GM12878 (cell line): ENCODE measurements around the gene LINC00632. TPM values are rescaled to one million over a fixed set of nuclear protein-coding genes. Genes with fewer than 3 reads are reported as not detected.

Experiments
- ATAC-seq: fragments of 200-7000 bp; cut with Tn5 transposase; 3 replicates; pipeline ENCODE4 v1.9.1; 2020; ENCODE audit warnings: mild to moderate bottlenecking, moderate library complexity
- BruUV-seq: library from RNA; stranded (reverse); fragments of 400-500 nt; replicated peaks from 2 replicates; lab custom pipeline; 2021; lab: Mats Ljungman, UMichigan
- CTCF ChIA-PET: fragments of 300-600 bp; sonication (Branson Sonifier 250); formaldehyde crosslinking; extraction: SDS; loops from one replicate; lab custom pipeline; 2021; ENCODE audit warnings: inconsistent platforms; lab: Yijun Ruan, JAX
- POLR2A ChIA-PET: fragments of 350-600 bp; formaldehyde crosslinking; extraction: SDS; loops from one replicate; lab custom pipeline; 2021; ENCODE audit warnings: inconsistent platforms; lab: Charles Lee
- RAD21 ChIA-PET: fragments of 300-600 bp; sonication (Branson Sonifier 250); formaldehyde crosslinking; loops from one replicate; lab custom pipeline; 2023; ENCODE audit warnings: antibody characterized with exemption; ENCODE audit not compliant: unreplicated experiment; lab: Charles Lee
- SMC1A ChIA-PET: fragments of 300-600 bp; sonication (Branson Sonifier 250); formaldehyde crosslinking; loops from one replicate; lab custom pipeline; 2023; ENCODE audit not compliant: unreplicated experiment, uncharacterized antibody; lab: Charles Lee
- DNase-seq: peaks from one replicate; pipeline ENCODE4 v3.0.0-alpha.2; 2011; ENCODE audit warnings: low read depth, low spot score
- FAIRE-seq: peaks from 3 replicates; lab custom pipeline; 2011; peaks lifted over from hg19 to GRCh38; lab: Jason Lieb, UNC
- H2AFZ ChIP-seq: 2 replicates; pipeline ENCODE4 v1.6.0; 2011; ENCODE audit warnings: low read depth, low read length, control low read depth; ENCODE audit not compliant: control insufficient read depth
- H3K27ac ChIP-seq: 2 replicates; pipeline ENCODE4 v1.5.1; 2011; ENCODE audit warnings: control low read depth; ENCODE audit not compliant: control insufficient read depth, insufficient read depth
- H3K27me3 ChIP-seq, 2 experiments: replicated peaks in 1 of 2; 2 replicates each; pipeline versions ENCODE4 v1.6.0 to v1.6.1; 2011; ENCODE audit warnings: low read length in 1 of 2; ENCODE audit not compliant: control insufficient read depth in 2 of 2, insufficient read depth in 2 of 2
- H3K36me3 ChIP-seq, 2 experiments: 2 replicates each; pipeline ENCODE4 v1.5.1; 2011; ENCODE audit warnings: low read length in 1 of 2; ENCODE audit not compliant: control insufficient read depth in 2 of 2, insufficient read depth in 2 of 2
- H3K4me1 ChIP-seq: 2 replicates; pipeline ENCODE4 v1.6.1; 2011; ENCODE audit warnings: mild to moderate bottlenecking, low read length, moderate library complexity, mixed read lengths; ENCODE audit not compliant: control insufficient read depth, insufficient read depth
- H3K4me2 ChIP-seq: 2 replicates; pipeline ENCODE4 v1.6.0; 2011; ENCODE audit warnings: control low read depth; ENCODE audit not compliant: control insufficient read depth, insufficient read depth
- H3K4me3 ChIP-seq: fragments of 200-600 bp; sonication (generic); 2 replicates; pipeline ENCODE4 v1.5.1; 2016
- H3K79me2 ChIP-seq: 2 replicates; pipeline ENCODE4 v1.6.0; 2011; ENCODE audit warnings: low read length; ENCODE audit not compliant: control insufficient read depth, insufficient read depth
- H3K9ac ChIP-seq: 2 replicates; pipeline ENCODE4 v1.8.0; 2011; ENCODE audit warnings: low read length, control low read depth, mixed read lengths; ENCODE audit not compliant: control insufficient read depth, insufficient read depth
- H3K9me3 ChIP-seq: replicated peaks from 3 replicates; pipeline ENCODE4 v1.5.1; 2011; ENCODE audit warnings: mild to moderate bottlenecking, low read length; ENCODE audit not compliant: control insufficient read depth, insufficient read depth
- H4K20me1 ChIP-seq: 2 replicates; pipeline ENCODE4 v1.6.0; 2011; ENCODE audit not compliant: control insufficient read depth, insufficient read depth
- CTCF ChIP-seq, 3 experiments: IDR thresholded peaks in 2 of 3; conservative IDR thresholded peaks in 1 of 3; 2 replicates each; pipeline ENCODE4 v1.5.1; 2011; ENCODE audit warnings: low read depth in 3 of 3, low read length in 3 of 3, mild to moderate bottlenecking in 3 of 3, control low read depth in 2 of 3, moderate library complexity in 2 of 3, inconsistent platforms in 1 of 3, mixed read lengths in 1 of 3; ENCODE audit not compliant: control insufficient read depth in 2 of 3, insufficient read depth in 1 of 3; ENCODE audit errors: extremely low read depth in 1 of 3
- NR2C1 ChIP-seq: fragments of 450-650 bp; IDR thresholded peaks from 2 replicates; pipeline ENCODE4 v1.6.1; 2017; ENCODE audit warnings: antibody characterized with exemption, mild to moderate bottlenecking, moderate library complexity
- RAD21 ChIP-seq: IDR thresholded peaks from 2 replicates; pipeline ENCODE4 v1.6.1; 2011; ENCODE audit warnings: mild to moderate bottlenecking, low read depth, low read length, moderate library complexity; ENCODE audit not compliant: insufficient read depth
- RELB ChIP-seq: fragments of 450-650 bp; IDR thresholded peaks from 2 replicates; pipeline ENCODE4 v1.6.1; 2017; ENCODE audit warnings: low read depth, mild to moderate bottlenecking, moderate library complexity
- SMC3 ChIP-seq: IDR thresholded peaks from 2 replicates; pipeline ENCODE4 v1.6.1; 2011; ENCODE audit warnings: low read length, improper control_type of control experiment, borderline replicate concordance
- ZNF384 ChIP-seq: IDR thresholded peaks from 2 replicates; pipeline ENCODE4 v1.6.1; 2012; ENCODE audit warnings: low read depth, mild to moderate bottlenecking, low read length, improper control_type of control experiment, borderline replicate concordance
- WGBS: methylation state at CpG from one replicate; pipeline ENCODE4 v1.1.6; 2016; ENCODE audit warnings: low lambda C conversion rate; ENCODE audit not compliant: insufficient replicate concordance, insufficient coverage; ENCODE audit errors: missing lambda C conversion rate; 5-methylcytosine and 5-hydroxymethylcytosine counted together
- in situ Hi-C: fragments of 300-500 bp; cut with MboI; formaldehyde crosslinking; loops from 9 replicates; pipeline ENCODE4 v1.14.3; 2018; ENCODE audit warnings: mixed read lengths
- intact Hi-C: fragments of 100-400 bp; cut with micrococcal nuclease; formaldehyde crosslinking; loops from one replicate; pipeline ENCODE4 v1.14.2; 2022; ENCODE audit not compliant: unreplicated experiment
- polyA plus RNA-seq, 11 experiments: library from polyadenylated mRNA; depleted of rRNA in 4 of 11; unstranded in 6 of 11; stranded (reverse) in 5 of 11; fragments of >200 nt; fragmentation: Nextera tagmentation in 4 of 11; fragmentation: Illumina TruSeq in 1 of 11; extraction: Ambion mirVana in 4 of 11; extraction: Trizol in 1 of 11; gene quantifications; 1 replicate in 1 of 11; 2 replicates in 10 of 11; pipeline versions ENCODE4 v1.2.1 to v1.2.3, GENCODE V29; 2011 to 2016; ENCODE audit warnings: inconsistent platforms in 2 of 11, missing spikeins in 2 of 11, low read depth in 1 of 11
- total RNA-seq, 4 experiments: library from RNA; depleted of rRNA in 3 of 4; stranded (reverse); fragments of >200 nt in 3 of 4; fragmentation: Illumina TruSeq in 1 of 4; extraction: Trizol in 1 of 4; gene quantifications; 2 replicates each; pipeline versions ENCODE4 v1.2.1 to v1.2.3, GENCODE V29; 2013 to 2021

The LINC00632 gene
- total and polyA plus RNA-seq, 10 of the 15 experiments (the other 5 are each of a cell fraction or from before 2014, with no cell fraction given), result 0.26 to 0.50 TPM; not detected in 8

GRCh38 chrX:140664939-140665338 lies 44.6 kb upstream of the LINC00632 start:
- ATAC-seq, result peak; percentile 62; the same call in 2 of the 3 replicates
- no peak for FAIRE-seq
- POLR2A ChIA-PET, result no interaction called here
- CTCF ChIA-PET, result interaction anchor here (0.6 to 2.1 kb wide), 4 partner anchors 21 to 608 kb away, joined by 3 to 9 read pairs (median 3); no protein-coding TSS in a partner anchor
- H3K9ac ChIP-seq, result no peak overlapping the region
- H2AFZ ChIP-seq, result no peak overlapping the region
- SMC1A ChIA-PET, result no interaction called here
- no peak overlapping the region for H3K4me2 ChIP-seq
- intact Hi-C loops, result loop anchor here (1.0 to 5.0 kb wide), 2 partner anchors 93 to 608 kb away; no protein-coding TSS in a partner anchor
- no TSS peak for BruUV-seq
- H3K9me3 ChIP-seq, result no peaks in the 10 kb centered on the region
- no peak overlapping the region for H3K4me3 ChIP-seq
- H3K36me3 ChIP-seq, result no peaks in the 10 kb centered on the region
- no peaks in the 10 kb centered on the region for H4K20me1 ChIP-seq
- RAD21 ChIA-PET, result interaction anchor here (1.0 kb wide), 1 partner anchor 93 kb away, joined by 5 read pairs; no protein-coding TSS in a partner anchor
- no peak for DNase-seq
- no peaks in the 10 kb centered on the region for H3K79me2 ChIP-seq
- WGBS, result 5% methylated on average over 3 of the region's 3 CpGs
- no peaks in the 10 kb centered on the region for H3K27me3 ChIP-seq
- in situ Hi-C loops, result loop anchor here (25.0 kb wide), 1 partner anchor 603 kb away; no protein-coding TSS in a partner anchor
- no peaks in the 10 kb centered on the region for H3K4me1 ChIP-seq
- no peak for TF ChIP-seq RELB
- no peak for TF ChIP-seq ZNF384
- peak in 2 of 3 experiments; percentile 14 to 17; a peak in 3 of 6 replicates for TF ChIP-seq CTCF (IDR thresholded peaks at IDR 0.05 in 2 of 3, conservative IDR thresholded peaks at IDR 0.05 in 1 of 3; ENCODE audit: control insufficient read depth in 2 of 3, extremely low read depth in 1 of 3, insufficient read depth in 1 of 3, low read depth in 3 of 3, low read length in 3 of 3)
- no peak for TF ChIP-seq NR2C1
- peak; percentile 29; the same call in 1 of the 2 replicates for TF ChIP-seq SMC3
- peak; percentile 38; the same call in 1 of the 2 replicates for TF ChIP-seq RAD21
- no peak overlapping the region for H3K27ac ChIP-seq
